Mucosa of rectum (tissue), 2 donors: ENCODE data around the gene PASK.

Experiments
- H3K27ac ChIP-seq, 2 donors: one replicate each; pipeline ENCODE4 v1.7.0; 2013; ENCODE audit warnings: inconsistent platforms in 2 of 2, low read depth in 2 of 2, low read length in 2 of 2
- H3K27me3 ChIP-seq, 2 donors: one replicate each; pipeline ENCODE4 v1.7.0; 2013; ENCODE audit warnings: low read length in 2 of 2; ENCODE audit not compliant: control insufficient read depth in 2 of 2, insufficient read depth in 2 of 2
- H3K36me3 ChIP-seq, 2 donors: one replicate each; pipeline ENCODE4 v1.7.0; 2013; ENCODE audit warnings: low read length in 2 of 2; ENCODE audit not compliant: control insufficient read depth in 2 of 2, insufficient read depth in 2 of 2
- H3K4me1 ChIP-seq, 2 donors: one replicate each; pipeline ENCODE4 v1.7.0; 2013; ENCODE audit warnings: low read length in 2 of 2, mild to moderate bottlenecking in 1 of 2; ENCODE audit not compliant: control insufficient read depth in 2 of 2, insufficient read depth in 2 of 2
- H3K4me3 ChIP-seq, 2 donors: one replicate each; pipeline ENCODE4 v1.7.0; 2013; ENCODE audit warnings: low read length in 2 of 2
- H3K9ac ChIP-seq, 2 donors: one replicate each; pipeline ENCODE4 v1.7.0; 2013; ENCODE audit warnings: low read length in 2 of 2, low read depth in 1 of 2, mild to moderate bottlenecking in 1 of 2
- H3K9me3 ChIP-seq, 2 donors: one replicate each; pipeline ENCODE4 v1.7.0; 2013; ENCODE audit warnings: low read length in 2 of 2; ENCODE audit not compliant: control insufficient read depth in 2 of 2
- donor health status: healthy.
- donor health status: Normal muscosa, but diverticular disease.

PASK gene

DNA sequence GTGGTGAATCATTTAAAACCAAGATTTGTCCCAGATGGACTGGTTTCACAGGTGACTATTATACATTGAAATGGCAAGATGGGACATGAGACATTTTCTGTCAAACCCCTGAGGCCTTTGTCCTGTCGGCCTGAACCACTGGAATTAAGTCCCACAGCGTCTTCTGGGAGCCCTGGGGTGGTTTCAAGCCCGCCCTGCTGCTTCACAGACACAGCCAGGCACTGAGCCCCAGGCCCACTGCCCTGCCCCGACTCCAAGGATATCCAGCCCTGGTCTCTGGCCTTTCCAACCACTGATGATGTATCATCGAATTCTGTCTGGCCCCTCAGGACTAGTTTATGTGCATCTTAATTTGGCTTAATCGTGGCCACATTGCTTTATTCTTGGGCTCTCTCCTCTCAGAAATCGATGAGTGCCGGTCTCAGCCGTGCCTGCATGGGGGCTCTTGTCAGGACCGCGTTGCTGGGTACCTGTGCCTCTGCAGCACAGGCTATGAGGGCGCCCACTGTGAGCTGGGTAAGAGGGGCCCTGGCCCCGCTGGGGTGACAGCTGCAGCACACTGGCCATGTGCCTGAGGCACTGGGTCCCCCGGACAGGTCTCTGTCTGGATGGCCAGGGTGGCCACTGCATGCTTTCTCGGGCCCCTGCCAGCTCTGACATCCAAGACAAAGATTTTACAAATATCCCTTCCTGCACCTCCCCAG is 86.7 kb downstream of the PASK start:
- no peak overlapping the region for H3K27ac ChIP-seq
- H3K27me3 ChIP-seq, result no peaks in the 10 kb centered on the region
- no peak overlapping the region for H3K4me3 ChIP-seq
- no peaks in the 10 kb centered on the region for H3K36me3 ChIP-seq
- H3K4me1 ChIP-seq, result peaks cover 0 to 3% of the 10 kb centered on the region in 2 donors
- no peak overlapping the region for H3K9ac ChIP-seq
- H3K9me3 ChIP-seq, result no peaks in the 10 kb centered on the region

- no peaks in the 10 kb centered on the region for H3K36me3 ChIP-seq
- no peak overlapping the region for H3K4me3 ChIP-seq
- no peak overlapping the region for H3K9ac ChIP-seq
- peaks cover 0 to 3% of the 10 kb centered on the region in 2 donors for H3K4me1 ChIP-seq
- no peak overlapping the region for H3K27ac ChIP-seq
- H3K9me3 ChIP-seq, result no peaks in the 10 kb centered on the region
- no peaks in the 10 kb centered on the region for H3K27me3 ChIP-seq
Measured at GRCh38 chr2:241061275-241061674, 88.0 kb downstream of the PASK start.
